HCT116 (cell line): ENCODE data around the gene GTF2I.
"Not testable (repeated sequence)": the region's sequence is repeated elsewhere in the genome, so short reads cannot be mapped to it uniquely, and the experiment has no call there.

Experiments
- CBX3 ChIP-seq: IDR thresholded peaks from 2 replicates; pipeline ENCODE4 v1.6.1; 2012; ENCODE audit warnings: low read depth
- CTCF ChIP-seq, 3 experiments: fragments of 200-600 bp in 1 of 3; sonication (generic) in 1 of 3; IDR thresholded peaks in 2 of 3; conservative IDR thresholded peaks in 1 of 3; 2 replicates each; pipeline ENCODE4 v1.5.1; 2012 to 2017; ENCODE audit warnings: low read depth in 2 of 3, low read length in 2 of 3, antibody characterized with exemption in 1 of 3, borderline replicate concordance in 1 of 3, control low read depth in 1 of 3, mild to moderate bottlenecking in 1 of 3, mixed read lengths in 1 of 3, mixed run types in 1 of 3, moderate library complexity in 1 of 3; ENCODE audit not compliant: insufficient read depth in 1 of 3
- EGR1 ChIP-seq: IDR thresholded peaks from 2 replicates; pipeline ENCODE4 v1.6.1; 2012; ENCODE audit warnings: low read depth
- EZH2 ChIP-seq: fragments of 200-600 bp; sonication (generic); IDR thresholded peaks from 2 replicates; pipeline ENCODE4 v1.6.1; 2017; ENCODE audit warnings: antibody characterized with exemption, mixed run types
- EZH2phosphoT487 ChIP-seq: fragments of 200-600 bp; IDR thresholded peaks from 2 replicates; pipeline ENCODE4 v1.6.1; 2018; ENCODE audit warnings: antibody characterized with exemption, borderline replicate concordance
- FOSL1 ChIP-seq: IDR thresholded peaks from 2 replicates; pipeline ENCODE4 v1.6.1; 2012; ENCODE audit warnings: low read depth
- POLR2A ChIP-seq: IDR thresholded peaks from 2 replicates; pipeline ENCODE4 v1.7.0; 2011; ENCODE audit warnings: borderline replicate concordance; ENCODE audit not compliant: insufficient read depth, insufficient read length; ENCODE audit errors: extremely low read depth
- POLR2AphosphoS5 ChIP-seq: IDR thresholded peaks from 2 replicates; pipeline ENCODE4 v1.6.1; 2011; ENCODE audit warnings: mild to moderate bottlenecking, low read depth, low read length, moderate library complexity
- RAD21 ChIP-seq: IDR thresholded peaks from 2 replicates; pipeline ENCODE4 v1.6.1; 2012; ENCODE audit warnings: low read depth, mild to moderate bottlenecking
- SP1 ChIP-seq: IDR thresholded peaks from 2 replicates; pipeline ENCODE4 v1.6.1; 2012; ENCODE audit warnings: low read depth
- SRF ChIP-seq: IDR thresholded peaks from 2 replicates; pipeline ENCODE4 v1.6.1; 2012; ENCODE audit warnings: low read depth
- ZFX ChIP-seq: fragments of 450-650 bp; IDR thresholded peaks from 2 replicates; pipeline ENCODE4 v1.6.1; 2017

- TF ChIP-seq POLR2A; CTCF (IDR thresholded peaks at IDR 0.05 in 2 of 3, conservative IDR thresholded peaks at IDR 0.05 in 1 of 3; ENCODE audit: borderline replicate concordance in 1 of 3, insufficient read depth in 1 of 3, low read depth in 2 of 3, low read length in 2 of 3); POLR2AphosphoS5; CBX3; EZH2; EZH2phosphoT487; SP1; SRF; ZFX; FOSL1; EGR1; RAD21: not testable (repeated sequence)
These were observed 4.6 kb downstream of the GTF2I start for GRCh38 chr7:74661836-74662794.
